RPMI7951 (cell line): ENCODE measurements around the gene INPP5D. TPM values are rescaled to one million over a fixed set of nuclear protein-coding genes. Genes with fewer than 3 reads are reported as not detected.
A peak's percentile ranks its signal among the peaks of the same experiment; 100 is the strongest.
"Not testable (repeated sequence)": the region's sequence is repeated elsewhere in the genome, so short reads cannot be mapped to it uniquely, and the experiment has no call there.

ENCODE experiments used
- DNase-seq: peaks from one replicate; pipeline ENCODE4 v3.0.0-alpha.2; 2012; ENCODE audit warnings: low read depth
- total RNA-seq: library from RNA; depleted of rRNA; stranded (reverse); fragments of >200 nt; shearing (Covaris generic); gene quantifications from 2 replicates; pipeline ENCODE4 v1.2.3, GENCODE V29; 2014

Gene INPP5D
- total RNA-seq, 1 experiment from 2014 or later, result 0.24 TPM

DNA sequence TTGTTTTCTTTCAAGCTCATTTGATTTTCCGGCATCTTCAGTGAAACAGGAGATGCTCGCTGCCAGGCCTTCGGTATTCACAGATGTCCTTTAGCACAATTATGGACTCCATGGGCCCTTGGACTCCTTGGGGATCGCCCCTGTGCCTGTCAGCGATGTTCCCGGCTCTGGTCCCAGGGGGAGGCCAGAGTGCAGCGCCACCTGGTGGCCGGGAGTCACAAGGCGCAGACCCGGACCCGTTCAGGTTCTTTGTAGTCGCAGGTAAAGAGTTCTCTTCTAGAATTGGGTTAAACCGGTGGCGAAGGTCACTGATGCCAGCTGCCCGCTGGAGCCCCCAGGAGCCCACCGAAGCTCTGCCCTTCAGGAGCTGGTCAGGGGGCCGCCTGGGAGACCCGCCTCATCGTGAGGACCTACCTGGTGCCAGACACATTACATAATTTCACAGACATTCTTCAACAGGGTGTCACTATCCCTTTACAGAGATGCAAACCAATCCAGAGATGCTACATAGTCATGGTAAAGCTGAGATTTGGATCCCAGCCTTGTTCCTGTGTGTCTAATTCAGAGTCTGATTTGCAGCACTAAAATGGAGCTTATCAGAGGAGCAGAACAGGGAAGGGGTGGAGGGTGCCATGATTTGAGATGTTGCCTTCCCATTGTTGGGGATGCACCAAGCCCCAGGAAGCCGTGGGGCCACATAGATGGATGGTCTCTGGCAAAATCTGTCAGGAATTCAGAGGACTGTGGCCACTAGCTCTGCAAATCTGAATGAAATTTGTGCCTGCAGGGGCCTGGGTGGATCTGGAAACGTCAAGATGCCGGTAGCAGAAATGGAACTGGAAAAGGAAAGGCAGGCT lies 6.0 kb upstream of the INPP5D start:
- DNase-seq, result peak; percentile 58

DNA sequence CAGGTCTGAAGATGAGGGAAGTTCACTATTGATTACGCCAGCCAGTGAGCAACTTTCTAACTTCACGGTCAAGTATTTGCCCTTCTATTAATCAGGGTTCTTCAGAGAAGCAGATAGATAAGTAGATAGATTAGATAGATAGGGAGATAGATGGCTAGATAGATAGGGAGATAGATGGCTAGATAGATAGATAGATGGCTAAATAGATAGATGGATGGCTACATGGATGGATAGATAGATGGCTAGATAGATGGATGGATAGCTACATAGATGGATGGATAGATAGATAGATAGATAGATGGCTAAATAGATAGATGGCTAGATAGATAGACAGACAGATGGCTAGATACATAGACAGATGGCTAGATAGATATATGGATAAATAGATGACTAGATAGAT lies 4.8 kb upstream of the INPP5D start:
- DNase-seq, result no peak

GRCh38 chr2:233056961-233057605 lies 3.1 kb upstream of the INPP5D start:
- DNase-seq, result no peak

- DNase-seq, result no peak
Measured at GRCh38 chr2:233058717-233059546, 1.2 kb upstream of the INPP5D start.

- no peak for DNase-seq
Measured at GRCh38 chr2:233059547-233059796, 670 bp upstream of the INPP5D start.

DNA sequence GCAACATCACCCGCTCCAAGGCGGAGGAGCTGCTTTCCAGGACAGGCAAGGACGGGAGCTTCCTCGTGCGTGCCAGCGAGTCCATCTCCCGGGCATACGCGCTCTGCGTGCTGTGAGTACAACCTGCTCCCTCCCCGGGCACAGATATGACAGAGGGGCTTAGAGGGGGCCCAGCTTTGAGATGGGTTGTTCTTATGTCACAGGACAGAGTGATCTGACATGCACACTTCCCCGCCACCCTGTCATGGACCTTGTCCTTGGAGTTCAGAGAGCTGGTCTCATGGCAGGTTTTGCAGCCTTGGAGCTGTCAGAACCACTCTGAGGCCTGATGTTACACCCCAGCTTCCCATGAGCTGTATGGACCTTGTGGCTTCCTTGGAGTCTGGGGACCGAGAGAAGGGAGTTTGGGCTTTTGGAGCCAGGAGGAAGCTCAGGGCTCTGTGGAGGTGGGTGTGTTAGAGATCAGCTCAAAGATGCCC lies 398 bp downstream of the INPP5D start:
- no peak for DNase-seq

DNA sequence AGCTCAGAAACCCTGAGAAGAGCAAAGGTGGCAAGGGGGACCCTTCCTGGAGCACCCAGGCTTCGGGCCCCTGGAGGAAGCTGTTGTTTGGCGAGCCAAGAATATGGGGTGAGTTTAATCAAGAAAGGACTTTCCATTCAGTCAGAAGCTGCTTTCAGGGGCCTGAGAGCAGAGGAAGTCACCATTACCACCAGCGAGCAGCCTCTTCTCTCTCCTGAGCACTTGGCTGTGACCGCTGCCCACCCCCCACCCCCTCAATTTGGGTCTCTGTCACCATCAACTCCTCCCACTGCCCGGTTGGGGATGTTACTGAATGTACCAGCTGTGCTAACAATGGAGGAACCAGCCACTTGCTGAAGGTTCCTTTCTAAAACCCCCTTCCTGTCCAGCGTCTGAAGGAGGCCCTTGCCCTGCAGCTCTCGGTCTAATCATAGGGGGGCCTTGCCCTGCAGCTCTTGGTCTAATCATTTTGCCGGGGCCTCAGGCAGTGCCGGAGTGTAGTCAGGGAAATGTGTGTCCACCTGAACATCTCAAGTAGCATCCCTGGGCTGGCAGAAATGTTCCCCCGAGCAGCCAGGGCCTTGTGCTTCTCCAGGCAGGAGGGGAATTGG lies 943 bp downstream of the INPP5D start:
- no peak for DNase-seq

GRCh38 chr2:233061591-233062450 lies 1.7 kb downstream of the INPP5D start:
- peak; percentile 90 for DNase-seq

- no peak for DNase-seq
Measured at GRCh38 chr2:233062451-233062850, 2.3 kb downstream of the INPP5D start.

DNA sequence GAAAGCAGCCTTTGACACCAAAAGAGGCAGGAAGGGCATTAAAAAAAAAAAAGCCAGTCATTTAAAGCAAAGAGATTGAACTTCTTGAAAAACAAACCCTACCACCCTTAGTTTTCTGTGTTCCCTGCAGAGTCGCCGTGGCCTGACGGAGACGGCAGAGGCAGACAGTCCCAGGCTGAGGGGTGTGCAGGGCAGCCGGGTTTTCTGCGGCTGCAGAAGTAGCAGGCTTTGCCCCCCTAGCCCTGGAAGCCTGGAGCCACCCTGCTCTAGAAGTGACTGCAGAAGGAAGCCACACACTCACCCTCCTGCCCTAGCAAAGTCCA lies 2.8 kb downstream of the INPP5D start:
- no peak for DNase-seq

DNA sequence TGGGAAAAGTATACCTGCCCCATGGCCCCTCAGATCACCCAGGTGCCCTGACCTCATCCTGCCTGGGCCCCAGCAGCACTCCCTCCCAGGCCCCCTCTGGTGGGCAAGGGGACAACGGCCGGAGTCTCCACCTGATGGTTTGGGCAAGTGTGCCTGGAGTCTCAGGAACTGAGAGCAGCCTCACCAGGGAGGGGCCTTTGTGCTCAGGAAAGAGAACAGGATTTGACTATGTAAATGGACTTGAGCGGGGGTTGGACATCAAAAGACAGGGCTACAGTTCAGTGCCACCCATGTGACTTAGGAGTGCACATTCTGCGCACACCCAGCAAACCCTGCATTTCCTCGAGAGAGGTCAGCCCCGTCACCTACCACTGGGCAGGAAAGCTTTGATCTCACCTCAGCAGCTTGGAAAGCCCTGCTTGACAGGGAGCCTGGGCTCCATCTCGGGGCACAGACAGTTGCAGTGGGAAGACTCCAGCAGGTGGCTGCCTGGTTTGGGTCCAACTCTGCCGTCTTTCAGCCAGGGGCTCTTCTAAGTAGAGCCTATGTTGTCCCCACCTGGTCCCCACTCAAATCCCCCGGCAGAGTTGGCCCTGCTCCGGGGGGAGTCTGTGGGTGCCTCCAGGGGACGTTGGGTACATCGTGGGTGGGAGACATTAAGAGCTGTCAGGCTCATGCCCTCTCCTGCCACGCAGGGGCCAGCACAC lies 3.3 kb downstream of the INPP5D start:
- no peak for DNase-seq

- DNase-seq, result no peak
Measured at GRCh38 chr2:233063976-233064411, 3.9 kb downstream of the INPP5D start.

- no peak for DNase-seq
Measured at GRCh38 chr2:233064530-233065199, 4.5 kb downstream of the INPP5D start.

- not testable (repeated sequence) for DNase-seq
Measured at GRCh38 chr2:233065200-233065589, 5.1 kb downstream of the INPP5D start.

DNA sequence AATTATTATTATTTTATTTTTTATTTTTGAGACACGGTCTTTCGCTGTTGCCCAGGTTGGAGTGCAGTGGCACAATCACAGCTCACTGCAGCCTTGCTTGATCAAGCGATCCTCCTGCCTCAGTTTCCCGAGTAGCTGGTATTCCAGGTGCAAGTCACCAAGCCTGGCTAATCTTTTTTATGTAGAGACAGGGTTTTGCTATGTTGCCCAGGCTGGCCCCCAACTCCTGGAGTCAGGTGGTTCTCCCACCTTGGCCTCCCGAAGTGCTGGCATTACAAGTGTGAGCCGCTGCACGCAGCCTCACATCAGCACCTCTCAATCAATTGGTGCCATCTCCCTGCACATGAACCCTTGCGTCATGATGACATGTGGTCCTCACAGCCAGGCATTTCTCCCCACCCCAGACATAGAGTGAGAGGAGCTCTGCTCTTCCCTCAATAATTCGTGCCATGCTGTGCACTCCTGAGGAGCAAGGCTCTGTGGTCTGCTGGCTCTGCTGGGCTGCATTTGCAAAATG lies 5.9 kb downstream of the INPP5D start:
- DNase-seq, result no peak

GRCh38 chr2:233068762-233069418 lies 8.7 kb downstream of the INPP5D start:
- DNase-seq, result no peak

DNA sequence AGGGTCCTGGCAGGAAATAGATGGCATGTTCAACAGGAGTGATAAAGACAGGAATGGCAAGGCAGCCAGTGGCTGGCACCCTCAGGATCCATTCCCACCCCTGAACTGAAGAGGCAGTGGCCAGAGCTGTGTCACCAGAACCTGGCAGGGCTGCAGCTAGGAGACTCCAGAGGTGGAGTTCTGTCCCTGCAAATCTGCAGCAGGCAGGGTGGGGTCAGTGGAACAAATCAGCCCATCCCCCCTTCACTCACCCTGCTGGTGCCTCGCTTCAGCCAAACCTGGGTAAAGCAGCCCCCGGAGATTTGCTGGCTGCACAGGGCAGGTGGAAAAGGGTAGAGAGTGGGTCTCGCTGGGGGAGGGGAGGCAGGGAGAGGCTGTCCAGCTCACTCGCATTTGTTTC lies 12.7 kb downstream of the INPP5D start:
- DNase-seq, result no peak

DNA sequence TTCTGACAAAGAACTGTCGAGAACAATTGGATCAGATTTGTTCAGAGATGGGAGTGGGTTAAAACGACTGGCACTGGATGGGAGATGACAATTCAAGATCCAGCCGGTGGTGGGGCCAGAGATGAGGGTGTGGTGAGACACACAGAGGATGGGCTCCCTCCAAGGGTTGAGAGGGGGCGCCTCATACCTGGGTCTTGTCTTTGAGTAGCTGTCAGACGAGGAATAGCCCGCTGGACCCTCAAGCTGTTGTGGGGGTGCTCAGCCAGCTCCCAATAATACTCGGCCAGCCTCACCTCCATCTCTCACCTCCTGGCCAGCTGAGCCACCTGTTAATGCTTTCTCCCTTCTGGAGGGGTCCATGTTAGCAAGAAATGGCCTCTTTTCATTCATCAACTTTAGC lies 14.0 kb downstream of the INPP5D start:
- no peak for DNase-seq
